Astrocyte of the cerebellum (primary cell): ENCODE data around the gene PDGFRA.

Source experiments
- DNase-seq: peaks from one replicate; pipeline ENCODE4 v3.0.0-alpha.2; 2011; ENCODE audit warnings: low read depth
- H3K4me3 ChIP-seq: 2 replicates; pipeline ENCODE4 v1.5.1; 2011; ENCODE audit warnings: mild to moderate bottlenecking, low read depth, low read length, moderate library complexity
- CTCF ChIP-seq: IDR thresholded peaks from 2 replicates; pipeline ENCODE4 v1.5.1; 2012; ENCODE audit warnings: low read length, low read depth, moderate library complexity, mild to moderate bottlenecking; ENCODE audit errors: missing control alignments
- in situ Hi-C: cut with HindIII; loops from 2 replicates; pipeline ENCODE4 v1.10.0; 2017; ENCODE audit warnings: low sequenced_read_pairs

The PDGFRA gene

GRCh38 chr4:54308110-54308509, 79.0 kb downstream of the PDGFRA start:
- H3K4me3 ChIP-seq = no peak overlapping the region
- DNase-seq = no peak
- in situ Hi-C loops = no loop called here
- no peak for TF ChIP-seq CTCF

DNA sequence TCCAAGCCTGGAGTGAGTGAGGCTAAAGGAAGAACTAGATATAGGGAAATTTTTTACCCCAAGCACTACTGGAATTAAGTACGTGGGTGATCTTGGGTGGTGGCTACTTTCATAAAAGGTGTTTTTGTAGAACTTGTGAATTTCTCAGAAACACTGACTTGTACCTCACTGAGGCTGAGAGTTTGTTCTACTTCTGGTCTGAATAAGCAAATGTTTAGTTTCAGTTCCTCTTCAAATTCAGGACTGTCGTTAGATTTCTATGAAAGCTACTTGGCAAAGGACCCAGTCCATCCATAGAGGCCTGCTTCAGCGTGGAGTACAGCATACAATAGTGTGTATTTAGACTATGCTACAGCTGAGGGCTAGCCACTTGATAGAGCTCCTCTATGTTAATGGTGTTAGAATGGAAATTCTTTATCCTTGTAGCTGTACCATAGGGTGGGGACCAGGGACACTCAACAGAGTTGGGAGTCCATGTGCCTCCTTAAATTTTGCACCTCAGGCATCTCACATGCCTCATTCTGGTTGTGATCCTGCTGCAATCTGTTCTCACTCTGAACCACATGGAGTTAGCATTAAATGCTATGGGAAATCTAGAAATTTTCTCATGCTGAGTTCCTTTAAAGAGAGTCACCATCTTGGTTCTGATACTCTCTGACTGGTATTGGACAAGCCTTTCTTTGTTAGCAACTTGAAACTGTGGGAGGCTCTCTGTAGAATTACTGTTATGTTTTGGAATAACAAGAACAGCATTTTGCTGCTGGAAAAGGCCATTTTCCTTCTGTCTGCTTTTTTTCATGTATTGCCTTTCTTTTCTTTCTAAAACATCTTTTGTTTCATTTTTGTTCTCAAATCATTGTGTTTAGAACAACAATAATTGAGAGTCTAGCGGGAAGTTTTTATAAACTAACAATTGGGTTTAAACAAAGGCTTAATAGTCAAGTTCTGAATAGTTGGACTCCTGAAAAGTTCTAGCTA, 86.8 kb downstream of the PDGFRA start:
- in situ Hi-C loops = no loop called here
- no peak for DNase-seq
- H3K4me3 ChIP-seq = no peak overlapping the region
- TF ChIP-seq CTCF = no peak

- no peak overlapping the region for H3K4me3 ChIP-seq
- no peak for TF ChIP-seq CTCF
- DNase-seq = no peak
- in situ Hi-C loops = no loop called here
Measured at GRCh38 chr4:54317690-54318089, 88.6 kb downstream of the PDGFRA start.

GRCh38 chr4:54318904-54319303, 89.8 kb downstream of the PDGFRA start:
- in situ Hi-C loops = no loop called here
- peak; percentile 31 for DNase-seq
- H3K4me3 ChIP-seq = no peak overlapping the region
- peak; percentile 94 for TF ChIP-seq CTCF

DNA sequence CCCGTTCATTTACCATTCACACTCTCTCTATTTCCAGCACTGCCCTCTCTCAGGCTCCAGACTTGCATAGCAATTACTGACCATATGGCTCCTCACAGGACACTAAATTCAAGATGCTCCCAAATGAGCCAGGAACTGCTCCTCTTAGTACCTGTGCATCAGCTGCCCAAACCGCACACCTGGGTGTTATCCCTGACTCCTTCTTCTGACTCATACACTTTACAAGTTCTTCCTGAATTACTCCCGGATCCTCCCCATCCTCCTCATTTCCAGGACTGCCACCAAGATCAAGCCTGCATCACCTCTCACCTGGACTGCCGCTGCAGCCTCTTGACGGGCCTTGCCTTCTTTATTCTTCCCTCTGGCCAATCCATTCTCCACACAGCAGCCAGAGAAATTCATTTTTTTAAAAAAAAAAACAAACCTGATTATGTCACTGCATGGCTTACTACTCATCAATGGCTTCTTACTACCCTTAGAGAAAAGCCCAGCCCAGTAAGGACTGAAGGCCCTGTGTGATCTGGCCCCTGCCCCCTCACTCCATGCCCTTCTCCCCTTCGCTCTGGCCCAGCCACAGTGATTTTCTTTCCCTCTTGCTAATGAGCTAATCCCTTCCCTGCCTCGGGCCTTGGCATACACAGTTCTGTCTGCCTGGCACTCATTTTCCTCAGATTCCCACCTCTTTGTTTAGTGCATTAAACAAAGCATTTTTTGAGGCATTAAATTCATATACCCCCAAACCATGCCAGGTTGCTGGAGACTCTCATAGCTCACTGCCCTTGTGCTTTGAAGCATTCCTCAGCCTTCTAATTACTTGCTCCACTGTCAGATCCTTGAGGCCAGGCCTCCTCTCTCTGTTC, 92.0 kb downstream of the PDGFRA start:
- no peak overlapping the region for H3K4me3 ChIP-seq
- no peak for DNase-seq
- TF ChIP-seq CTCF = no peak
- in situ Hi-C loops = no loop called here

GRCh38 chr4:54322818-54323417, 93.8 kb downstream of the PDGFRA start:
- DNase-seq = peak; percentile 46
- H3K4me3 ChIP-seq = no peak overlapping the region
- in situ Hi-C loops = no loop called here
- TF ChIP-seq CTCF = peak; percentile 75
